ENCODE data around the gene OR6N1.

- TF ChIP-seq CTCF (conservative IDR thresholded peaks at IDR 0.05; ENCODE audit: low read length) (no peak), EZH2phosphoT487 (IDR thresholded peaks at IDR 0.05; ENCODE audit: borderline replicate concordance) (no peak)
Measured at GRCh38 chr1:158809862-158810261, 37.9 kb upstream of the OR6N1 start.

Data from Loucy (cell line).